Tibial nerve (tissue), 4 donors: Measurements from ENCODE around the gene MDFIC.

Experiments
- EP300 ChIP-seq, 2 donors: sonication (generic); formaldehyde crosslinking; IDR thresholded peaks; one replicate each; pipeline ENCODE4 v1.6.1; 2017; ENCODE audit warnings: antibody characterized with exemption in 2 of 2, mild to moderate bottlenecking in 1 of 2
- POLR2A ChIP-seq, 2 donors: fragments of 450-650 bp; IDR thresholded peaks; one replicate each; pipeline ENCODE4 v1.6.1; 2017; ENCODE audit warnings: antibody characterized with exemption in 2 of 2, mild to moderate bottlenecking in 2 of 2, moderate library complexity in 2 of 2
- TF ChIP-seq, protein P1 (sequence below), 5 experiments: fragments of 200-600 bp in 3 of 5; fragments of 450-650 bp in 2 of 5; sonication (generic) in 3 of 5; IDR thresholded peaks; one replicate each; pipeline ENCODE4 v1.5.1; 2016 to 2019; ENCODE audit warnings: antibody characterized with exemption in 5 of 5, mild to moderate bottlenecking in 3 of 5, moderate library complexity in 2 of 5

DNA sequence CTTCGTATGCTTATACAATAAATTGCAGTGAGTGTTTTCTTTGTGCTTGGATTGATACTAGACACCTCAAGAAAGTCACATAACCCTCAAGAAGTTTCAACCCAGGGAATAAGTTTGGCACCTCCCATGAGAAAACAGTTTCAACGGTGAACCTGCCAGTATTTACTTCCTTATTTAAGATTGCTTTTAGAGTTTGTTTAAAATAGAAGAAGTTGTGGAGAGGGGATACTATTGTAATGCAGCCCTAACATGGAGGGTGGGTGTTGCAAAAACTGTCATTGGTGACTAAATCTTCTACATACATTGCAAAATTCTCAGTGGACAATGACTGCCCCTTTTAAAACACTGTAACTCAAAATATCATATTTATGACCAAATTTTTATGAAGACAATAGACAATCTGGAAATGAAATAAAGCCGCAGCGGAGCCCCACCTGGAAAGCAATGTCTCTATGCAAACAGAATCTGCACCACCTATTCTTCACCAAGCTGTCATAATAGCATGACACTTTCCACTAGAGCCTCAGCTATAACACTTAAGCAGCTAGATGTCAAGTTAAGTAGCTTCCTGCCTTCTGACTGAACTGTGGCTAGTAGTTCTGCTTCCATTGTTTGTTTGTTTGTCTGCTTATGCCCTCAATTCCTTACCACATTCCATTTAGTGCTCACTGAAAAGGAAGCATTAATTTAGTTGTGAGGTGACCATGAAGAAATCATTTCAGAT is 98.2 kb downstream of the MDFIC start:
- TF ChIP-seq POLR2A (IDR thresholded peaks at IDR 0.05) (no peak), EP300 (IDR thresholded peaks at IDR 0.05) (no peak)
- TF ChIP-seq, protein P1, sequence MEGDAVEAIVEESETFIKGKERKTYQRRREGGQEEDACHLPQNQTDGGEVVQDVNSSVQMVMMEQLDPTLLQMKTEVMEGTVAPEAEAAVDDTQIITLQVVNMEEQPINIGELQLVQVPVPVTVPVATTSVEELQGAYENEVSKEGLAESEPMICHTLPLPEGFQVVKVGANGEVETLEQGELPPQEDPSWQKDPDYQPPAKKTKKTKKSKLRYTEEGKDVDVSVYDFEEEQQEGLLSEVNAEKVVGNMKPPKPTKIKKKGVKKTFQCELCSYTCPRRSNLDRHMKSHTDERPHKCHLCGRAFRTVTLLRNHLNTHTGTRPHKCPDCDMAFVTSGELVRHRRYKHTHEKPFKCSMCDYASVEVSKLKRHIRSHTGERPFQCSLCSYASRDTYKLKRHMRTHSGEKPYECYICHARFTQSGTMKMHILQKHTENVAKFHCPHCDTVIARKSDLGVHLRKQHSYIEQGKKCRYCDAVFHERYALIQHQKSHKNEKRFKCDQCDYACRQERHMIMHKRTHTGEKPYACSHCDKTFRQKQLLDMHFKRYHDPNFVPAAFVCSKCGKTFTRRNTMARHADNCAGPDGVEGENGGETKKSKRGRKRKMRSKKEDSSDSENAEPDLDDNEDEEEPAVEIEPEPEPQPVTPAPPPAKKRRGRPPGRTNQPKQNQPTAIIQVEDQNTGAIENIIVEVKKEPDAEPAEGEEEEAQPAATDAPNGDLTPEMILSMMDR (IDR thresholded peaks at IDR 0.05): no peak
